Nephron progenitor cell (in vitro differentiated cells): ENCODE data around the gene CPVL.

Experiments
- DNase-seq: peaks from one replicate; pipeline ENCODE4 v3.0.0; 2021
- H3K27ac Mint-ChIP-seq: 2 replicates; pipeline ENCODE4 v1.8.0; 2021; ENCODE audit warnings: mild to moderate bottlenecking, moderate library complexity, mixed read lengths
- H3K27me3 Mint-ChIP-seq: 2 replicates; pipeline ENCODE4 v1.8.0; 2021; ENCODE audit warnings: mild to moderate bottlenecking, low read depth, mixed read lengths; ENCODE audit not compliant: poor library complexity
- H3K36me3 Mint-ChIP-seq: 2 replicates; pipeline ENCODE4 v1.8.0; 2021; ENCODE audit warnings: low read depth, mixed read lengths
- H3K4me1 Mint-ChIP-seq: 2 replicates; pipeline ENCODE4 v1.8.0; 2021; ENCODE audit warnings: mixed read lengths
- H3K4me3 Mint-ChIP-seq: 2 replicates; pipeline ENCODE4 v1.8.0; 2021; ENCODE audit warnings: mild to moderate bottlenecking, moderate library complexity, mixed read lengths
- H3K9me3 Mint-ChIP-seq: 2 replicates; pipeline ENCODE4 v1.8.0; 2021; ENCODE audit warnings: mild to moderate bottlenecking, moderate library complexity, mixed read lengths
- CTCF ChIP-seq: fragments of 200-600 bp; sonication (generic); IDR thresholded peaks from 2 replicates; pipeline ENCODE4 v1.5.0; 2021; ENCODE audit warnings: antibody characterized with exemption

The CPVL gene

GRCh38 chr7:29146057-29146706 is at the start of gene CPVL:
Gene CPVL, minus strand, starts transcription at chr7:29146537. Its CDS starts 25,476 bp downstream, at chr7:29121061.
- H3K27ac Mint-ChIP-seq: peak within 1 kb of the TSS; percentile 32
- no peak for TF ChIP-seq CTCF
- peak within 1 kb of the TSS; percentile 97 for H3K4me3 Mint-ChIP-seq
- H3K27me3 Mint-ChIP-seq: peaks cover 21% of the 10 kb centered on the region
- DNase-seq: peak; percentile 66
- peaks cover 24% of the 10 kb centered on the region for H3K4me1 Mint-ChIP-seq
- H3K36me3 Mint-ChIP-seq: peaks cover 7% of the 10 kb centered on the region
- no peaks in the 10 kb centered on the region for H3K9me3 Mint-ChIP-seq

DNA sequence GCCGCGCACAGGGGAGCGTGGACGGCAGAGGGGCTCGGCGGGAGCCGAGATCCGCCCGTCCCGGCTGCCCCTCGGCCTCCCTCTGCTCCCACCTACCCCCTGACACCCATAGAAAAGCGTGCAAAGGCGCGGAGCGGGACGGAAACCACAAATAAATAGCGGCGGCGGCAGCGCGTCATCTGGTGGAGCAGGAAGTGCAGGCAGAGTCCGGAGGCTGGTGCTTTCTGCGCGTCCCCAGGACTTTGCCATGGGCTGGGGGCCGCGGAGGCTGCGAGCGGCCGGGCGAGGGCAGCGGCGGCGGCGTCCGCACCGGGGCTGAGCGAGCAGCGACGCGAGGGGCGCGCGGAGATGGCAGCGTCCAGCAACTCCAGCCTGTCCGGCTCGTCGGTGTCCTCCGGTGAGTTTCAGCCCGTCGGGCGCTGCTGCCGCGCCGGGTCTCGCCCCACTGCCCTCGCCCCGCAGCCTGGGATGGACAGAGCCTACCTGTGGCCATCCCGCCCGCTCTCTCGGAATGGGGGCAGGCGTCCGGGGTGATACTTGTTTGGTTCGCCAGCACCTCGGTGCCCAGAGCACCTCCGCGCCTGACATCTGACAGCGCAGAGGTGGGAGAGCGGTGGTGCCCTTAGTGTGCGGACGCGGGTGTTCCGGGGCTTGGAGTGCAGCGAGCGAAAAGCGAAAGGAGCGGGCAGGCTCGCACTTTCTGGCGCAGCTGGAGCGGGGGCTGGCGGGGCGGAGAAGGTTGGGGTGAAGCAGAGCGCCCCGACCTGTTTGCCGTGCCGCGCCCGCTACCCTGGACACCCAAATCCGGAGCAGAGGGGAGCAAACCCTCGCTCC is 48.5 kb upstream of the CPVL start, which contains the start of gene CHN2:
TSS of gene CHN2 (plus strand) at position 182 of the 834 bp plus-strand sequence.
- H3K36me3 Mint-ChIP-seq: no peaks in the 10 kb centered on the region
- peaks cover 31% of the 10 kb centered on the region for H3K4me1 Mint-ChIP-seq
- H3K27ac Mint-ChIP-seq: no peak within 1 kb of the TSS
- peak within 1 kb of the TSS; percentile 83 for H3K4me3 Mint-ChIP-seq
- H3K9me3 Mint-ChIP-seq: no peaks in the 10 kb centered on the region
- no peak for TF ChIP-seq CTCF
- DNase-seq: peak; percentile 72
- peaks cover 72% of the 10 kb centered on the region for H3K27me3 Mint-ChIP-seq

- H3K4me3 Mint-ChIP-seq: peak overlapping the region; percentile 83
- no peaks in the 10 kb centered on the region for H3K9me3 Mint-ChIP-seq
- peak; percentile 58 for DNase-seq
- H3K36me3 Mint-ChIP-seq: no peaks in the 10 kb centered on the region
- TF ChIP-seq CTCF: no peak
- H3K4me1 Mint-ChIP-seq: peaks cover 37% of the 10 kb centered on the region
- peaks cover 69% of the 10 kb centered on the region for H3K27me3 Mint-ChIP-seq
- no peak overlapping the region for H3K27ac Mint-ChIP-seq
Measured at GRCh38 chr7:29194206-29194593, 47.9 kb upstream of the CPVL start.

- TF ChIP-seq CTCF: no peak
- Mint-ChIP-seq H3K36me3 (no peaks in the 10 kb centered on the region), H3K27me3 (peaks cover 69% of the 10 kb centered on the region), H3K4me3 (peak overlapping the region; percentile 83), H3K4me1 (peaks cover 39% of the 10 kb centered on the region), H3K9me3 (no peaks in the 10 kb centered on the region), H3K27ac (no peak overlapping the region)
- no peak for DNase-seq
Measured at GRCh38 chr7:29193316-29194205, 47.2 kb upstream of the CPVL start.

DNA sequence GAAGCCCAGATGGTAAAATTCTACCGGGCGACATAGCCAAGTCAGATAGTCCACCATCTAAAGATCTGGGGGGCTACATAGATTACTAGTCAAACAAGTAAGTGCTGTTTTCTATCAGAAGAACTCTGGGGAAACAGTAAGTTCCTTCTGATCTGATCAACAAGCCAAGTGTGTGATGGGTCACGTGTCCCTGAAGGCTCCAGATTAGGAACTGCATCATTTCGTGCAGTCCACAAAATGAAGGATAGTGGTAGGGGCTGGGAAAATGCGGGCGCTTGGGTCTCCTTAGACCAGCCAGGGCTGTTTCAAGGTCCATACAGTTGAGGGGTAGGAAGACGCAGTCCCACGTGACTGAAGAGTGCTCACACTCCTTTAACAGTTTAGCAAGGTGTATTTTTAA is 46.5 kb upstream of the CPVL start:
- no peak overlapping the region for H3K27ac Mint-ChIP-seq
- no peaks in the 10 kb centered on the region for H3K9me3 Mint-ChIP-seq
- DNase-seq: no peak
- no peaks in the 10 kb centered on the region for H3K36me3 Mint-ChIP-seq
- H3K4me3 Mint-ChIP-seq: peak overlapping the region; percentile 83
- TF ChIP-seq CTCF: no peak
- H3K4me1 Mint-ChIP-seq: peaks cover 39% of the 10 kb centered on the region
- H3K27me3 Mint-ChIP-seq: peaks cover 67% of the 10 kb centered on the region
